H9 (cell line): ENCODE results near the gene RRP1B. TPM values are rescaled to one million over a fixed set of nuclear protein-coding genes. Genes with fewer than 3 reads are reported as not detected.

Experiments
- DNase-seq: peaks from one replicate; pipeline ENCODE4 v3.0.0-alpha.2; 2017
- H2AFZ ChIP-seq: one replicate; pipeline ENCODE4 v1.6.1; 2013; ENCODE audit warnings: mild to moderate bottlenecking, low read length, control low read depth, moderate library complexity
- H2AK5ac ChIP-seq: 2 replicates; pipeline ENCODE4 v1.6.1; 2013; ENCODE audit warnings: low read length, control low read depth, mixed read lengths; ENCODE audit not compliant: insufficient read length
- H2BK120ac ChIP-seq: one replicate; pipeline ENCODE4 v1.6.1; 2013; ENCODE audit warnings: low read depth, mild to moderate bottlenecking, low read length, control low read depth, inconsistent platforms; ENCODE audit not compliant: poor library complexity, severe bottlenecking
- H2BK12ac ChIP-seq: 2 replicates; pipeline ENCODE4 v1.6.1; 2013; ENCODE audit warnings: low read length, control low read depth, mixed read lengths, low read depth; ENCODE audit not compliant: insufficient read length
- H2BK15ac ChIP-seq: 2 replicates; pipeline ENCODE4 v1.6.1; 2013; ENCODE audit warnings: low read depth, low read length, control low read depth
- H2BK20ac ChIP-seq: one replicate; pipeline ENCODE4 v1.6.1; 2013; ENCODE audit warnings: low read depth, mild to moderate bottlenecking, low read length, control low read depth, inconsistent platforms; ENCODE audit not compliant: poor library complexity, severe bottlenecking
- H2BK5ac ChIP-seq: 2 replicates; pipeline ENCODE4 v1.6.1; 2013; ENCODE audit warnings: low read length, control low read depth, mixed read lengths; ENCODE audit not compliant: insufficient read length
- H3K14ac ChIP-seq: 2 replicates; pipeline ENCODE4 v1.6.1; 2013; ENCODE audit warnings: low read length, control low read depth; ENCODE audit not compliant: insufficient read depth
- H3K18ac ChIP-seq: 2 replicates; pipeline ENCODE4 v1.6.1; 2013; ENCODE audit warnings: low read depth, mild to moderate bottlenecking, mixed read lengths, low read length, control low read depth; ENCODE audit not compliant: insufficient read length
- H3K23ac ChIP-seq: 2 replicates; pipeline ENCODE4 v1.6.1; 2013; ENCODE audit warnings: low read length, control low read depth, mixed read lengths, low read depth; ENCODE audit not compliant: insufficient read length
- H3K23me2 ChIP-seq: 2 replicates; pipeline ENCODE4 v1.6.1; 2013; ENCODE audit warnings: low read depth, mild to moderate bottlenecking, mixed read lengths, low read length, control low read depth; ENCODE audit not compliant: insufficient read length, poor library complexity, severe bottlenecking
- H3K27ac ChIP-seq: 2 replicates; pipeline ENCODE4 v1.5.1; 2013; ENCODE audit warnings: low read length, control low read depth, mixed read lengths, low read depth; ENCODE audit not compliant: insufficient read length
- H3K27me3 ChIP-seq: 2 replicates; pipeline ENCODE4 v1.6.1; 2013; ENCODE audit warnings: low read length, control low read depth, inconsistent platforms; ENCODE audit not compliant: insufficient read depth
- H3K4ac ChIP-seq: 2 replicates; pipeline ENCODE4 v1.6.1; 2013; ENCODE audit warnings: low read depth, mild to moderate bottlenecking, control low read depth, inconsistent platforms, low read length, moderate library complexity
- H3K4me1 ChIP-seq: 2 replicates; pipeline ENCODE4 v1.6.1; 2013; ENCODE audit warnings: low read length, control low read depth, inconsistent platforms; ENCODE audit not compliant: insufficient read depth
- H3K4me2 ChIP-seq: 2 replicates; pipeline ENCODE4 v1.6.1; 2013; ENCODE audit warnings: low read length, control low read depth, mixed read lengths; ENCODE audit not compliant: insufficient read length, insufficient read depth
- H3K56ac ChIP-seq: 2 replicates; pipeline ENCODE4 v1.6.1; 2013; ENCODE audit warnings: low read depth, mild to moderate bottlenecking, mixed read lengths, low read length, control low read depth; ENCODE audit not compliant: insufficient read length
- H3K79me1 ChIP-seq: 2 replicates; pipeline ENCODE4 v1.6.1; 2013; ENCODE audit warnings: low read depth, mild to moderate bottlenecking, moderate library complexity, low read length, control low read depth, inconsistent platforms; ENCODE audit not compliant: insufficient read depth, poor library complexity, severe bottlenecking
- H3K79me2 ChIP-seq: 2 replicates; pipeline ENCODE4 v1.6.1; 2013; ENCODE audit warnings: low read length, control low read depth, inconsistent platforms; ENCODE audit not compliant: insufficient read depth
- H3K9ac ChIP-seq: 2 replicates; pipeline ENCODE4 v1.6.1; 2013; ENCODE audit warnings: low read length, control low read depth, mixed read lengths; ENCODE audit not compliant: insufficient read length; ENCODE audit errors: extremely low read depth
- H3K9me3 ChIP-seq: one replicate; pipeline ENCODE4 v1.6.1; 2013; ENCODE audit warnings: low read depth, low read length, inconsistent platforms; ENCODE audit not compliant: control insufficient read depth
- H3T11ph ChIP-seq: one replicate; pipeline ENCODE4 v1.6.1; 2013; ENCODE audit warnings: mild to moderate bottlenecking, low read length, control low read depth, inconsistent platforms
- H4K20me1 ChIP-seq: one replicate; pipeline ENCODE4 v1.6.1; 2013; ENCODE audit not compliant: control insufficient read depth, insufficient read length, insufficient read depth
- H4K5ac ChIP-seq: 2 replicates; pipeline ENCODE4 v1.6.1; 2013; ENCODE audit warnings: low read depth, mild to moderate bottlenecking, mixed read lengths, low read length, control low read depth; ENCODE audit not compliant: insufficient read length
- H4K8ac ChIP-seq: replicated peaks from 2 replicates; pipeline ENCODE4 v1.6.1; 2013; ENCODE audit warnings: low read length, control low read depth, mixed read lengths, low read depth; ENCODE audit not compliant: insufficient read length
- H4K91ac ChIP-seq: 2 replicates; pipeline ENCODE4 v1.6.1; 2013; ENCODE audit warnings: low read depth, mild to moderate bottlenecking, moderate library complexity, mixed read lengths, low read length, control low read depth; ENCODE audit not compliant: insufficient read length
- H3K27ac Mint-ChIP-seq, 3 experiments: 2 replicates in 2 of 3; 3 replicates in 1 of 3; pipeline ENCODE4 v1.8.0; 2020 to 2021; ENCODE audit warnings: mixed read lengths in 3 of 3, mild to moderate bottlenecking in 1 of 3, moderate library complexity in 1 of 3
- H3K27me3 Mint-ChIP-seq: 2 replicates; pipeline ENCODE4 v1.8.0; 2021; ENCODE audit warnings: low read depth, mild to moderate bottlenecking, moderate library complexity, mixed read lengths
- H3K36me3 Mint-ChIP-seq, 3 experiments: 2 replicates in 2 of 3; 3 replicates in 1 of 3; pipeline ENCODE4 v1.8.0; 2020 to 2021; ENCODE audit warnings: low read depth in 3 of 3, mixed read lengths in 3 of 3; ENCODE audit not compliant: insufficient read depth in 1 of 3
- H3K4me1 Mint-ChIP-seq, 2 experiments: 2 replicates each; pipeline ENCODE4 v1.8.0; 2020; ENCODE audit warnings: mixed read lengths in 2 of 2
- H3K4me3 Mint-ChIP-seq, 2 experiments: 2 replicates in 1 of 2; 3 replicates in 1 of 2; pipeline ENCODE4 v1.8.0; 2020 to 2021; ENCODE audit warnings: mild to moderate bottlenecking in 2 of 2, mixed read lengths in 2 of 2, moderate library complexity in 1 of 2
- H3K9me3 Mint-ChIP-seq, 2 experiments: 2 replicates in 1 of 2; 3 replicates in 1 of 2; pipeline ENCODE4 v1.8.0; 2020; ENCODE audit warnings: mild to moderate bottlenecking in 2 of 2, mixed read lengths in 2 of 2, moderate library complexity in 1 of 2
- CTCF ChIP-seq: fragments of 200-600 bp; sonication (generic); conservative IDR thresholded peaks from 3 replicates; pipeline ENCODE4 v1.8.0; 2021; ENCODE audit warnings: antibody characterized with exemption, mild to moderate bottlenecking
- WGBS: extraction: QIAGEN DNeasy Blood & Tissue Kit; methylation state at CpG from one replicate; pipeline ENCODE4 v1.1.7; 2013; ENCODE audit warnings: missing lambda C conversion rate, low lambda C conversion rate, mixed read lengths; ENCODE audit not compliant: insufficient read length; ENCODE audit errors: extremely low coverage; 5-methylcytosine and 5-hydroxymethylcytosine counted together
- total RNA-seq: library from RNA; stranded (reverse); gene quantifications from 2 replicates; pipeline ENCODE4 v1.2.1, GENCODE V29; 2021

Gene RRP1B
- total RNA-seq, 1 experiment from 2014 or later, result 96.6 TPM

GRCh38 chr21:43696214-43696613 is 36.9 kb downstream of the RRP1B start:
- H3K14ac ChIP-seq, result no peak overlapping the region
- H2BK12ac ChIP-seq, result no peak overlapping the region
- H3K27ac ChIP-seq, result no peak overlapping the region
- no peaks in the 10 kb centered on the region for H3K9me3 Mint-ChIP-seq
- no peak overlapping the region for H3K4ac ChIP-seq
- H3K23ac ChIP-seq, result no peak overlapping the region
- H3K27ac Mint-ChIP-seq, result no peak overlapping the region
- H2AK5ac ChIP-seq, result no peak overlapping the region
- no peak overlapping the region for H2BK20ac ChIP-seq
- no peak for TF ChIP-seq CTCF
- no peaks in the 10 kb centered on the region for H3K27me3 ChIP-seq
- H3K23me2 ChIP-seq, result no peaks in the 10 kb centered on the region
- no peak for DNase-seq
- no peak overlapping the region for H2BK120ac ChIP-seq
- no peak overlapping the region for H2AFZ ChIP-seq
- no peak overlapping the region for H4K8ac ChIP-seq
- no peaks in the 10 kb centered on the region for H4K20me1 ChIP-seq
- no peak overlapping the region for H3T11ph ChIP-seq
- H3K56ac ChIP-seq, result no peak overlapping the region
- no peak overlapping the region for H4K91ac ChIP-seq
- no peaks in the 10 kb centered on the region for H3K79me2 ChIP-seq
- no peaks in the 10 kb centered on the region for H3K9me3 ChIP-seq
- H3K18ac ChIP-seq, result no peak overlapping the region
- H2BK15ac ChIP-seq, result no peak overlapping the region
- no peaks in the 10 kb centered on the region for H3K4me1 ChIP-seq
- H3K4me3 Mint-ChIP-seq, result no peak overlapping the region
- no peak overlapping the region for H4K5ac ChIP-seq
- no peak overlapping the region for H2BK5ac ChIP-seq
- no peaks in the 10 kb centered on the region for H3K4me1 Mint-ChIP-seq
- no peak overlapping the region for H3K9ac ChIP-seq
- H3K79me1 ChIP-seq, result no peaks in the 10 kb centered on the region
- no peaks in the 10 kb centered on the region for H3K27me3 Mint-ChIP-seq
- no CpG with 5 or more reads among the region's 17 CpGs for WGBS
- no peak overlapping the region for H3K4me2 ChIP-seq
- H3K36me3 Mint-ChIP-seq, result peaks cover 13 to 59% (median 49%) of the 10 kb centered on the region in 3 experiments; a peak in 6 of 7 replicates
